Type B pancreatic cell (in vitro differentiated cells): ENCODE data around the gene C1orf35. TPM values are rescaled to one million over a fixed set of nuclear protein-coding genes. Genes with fewer than 3 reads are reported as not detected.

Experiments used
- DNase-seq: peaks from one replicate; pipeline ENCODE4 v3.0.0; 2021; ENCODE audit warnings: mixed read lengths; ENCODE audit not compliant: unreplicated experiment; ENCODE audit errors: extremely low spot score
- H3K27ac Mint-ChIP-seq: 2 replicates; pipeline ENCODE4 v1.8.0; 2021; ENCODE audit warnings: mild to moderate bottlenecking, mixed read lengths
- H3K27me3 Mint-ChIP-seq: 2 replicates; pipeline ENCODE4 v1.8.0; 2021; ENCODE audit warnings: mixed read lengths
- H3K36me3 Mint-ChIP-seq: 2 replicates; pipeline ENCODE4 v1.8.0; 2021; ENCODE audit warnings: mixed read lengths
- H3K4me1 Mint-ChIP-seq: one replicate; pipeline ENCODE4 v1.8.0; 2021; ENCODE audit warnings: mixed read lengths; ENCODE audit not compliant: unreplicated experiment
- H3K4me3 Mint-ChIP-seq: 2 replicates; pipeline ENCODE4 v1.8.0; 2021; ENCODE audit warnings: mild to moderate bottlenecking, mixed read lengths
- H3K9me3 Mint-ChIP-seq: 2 replicates; pipeline ENCODE4 v1.8.0; 2021; ENCODE audit warnings: mixed read lengths
- long read RNA-seq: library from polyadenylated mRNA; unstranded; transcript quantifications from one replicate; pipeline ENCODE4 v2.0.0, GENCODE V29; 2020
- total RNA-seq: library from RNA; stranded (reverse); gene quantifications from 2 replicates; pipeline ENCODE4 v1.2.1, GENCODE V29; 2021; ENCODE audit warnings: low replicate concordance
- TF ChIP-seq, protein P1 (sequence below): fragments of 200-600 bp; sonication (generic); conservative IDR thresholded peaks from 2 replicates; pipeline ENCODE4 v1.5.0; 2021; ENCODE audit warnings: antibody characterized with exemption, mild to moderate bottlenecking

Gene C1orf35
- total RNA-seq = 16.9 and 23.3 TPM in 2 replicates
- long read RNA-seq, partial matches to known transcripts = 1 of 2 reads
- long read RNA-seq, other reads (novel, unspliced or antisense) = 0 of 2 reads

DNA sequence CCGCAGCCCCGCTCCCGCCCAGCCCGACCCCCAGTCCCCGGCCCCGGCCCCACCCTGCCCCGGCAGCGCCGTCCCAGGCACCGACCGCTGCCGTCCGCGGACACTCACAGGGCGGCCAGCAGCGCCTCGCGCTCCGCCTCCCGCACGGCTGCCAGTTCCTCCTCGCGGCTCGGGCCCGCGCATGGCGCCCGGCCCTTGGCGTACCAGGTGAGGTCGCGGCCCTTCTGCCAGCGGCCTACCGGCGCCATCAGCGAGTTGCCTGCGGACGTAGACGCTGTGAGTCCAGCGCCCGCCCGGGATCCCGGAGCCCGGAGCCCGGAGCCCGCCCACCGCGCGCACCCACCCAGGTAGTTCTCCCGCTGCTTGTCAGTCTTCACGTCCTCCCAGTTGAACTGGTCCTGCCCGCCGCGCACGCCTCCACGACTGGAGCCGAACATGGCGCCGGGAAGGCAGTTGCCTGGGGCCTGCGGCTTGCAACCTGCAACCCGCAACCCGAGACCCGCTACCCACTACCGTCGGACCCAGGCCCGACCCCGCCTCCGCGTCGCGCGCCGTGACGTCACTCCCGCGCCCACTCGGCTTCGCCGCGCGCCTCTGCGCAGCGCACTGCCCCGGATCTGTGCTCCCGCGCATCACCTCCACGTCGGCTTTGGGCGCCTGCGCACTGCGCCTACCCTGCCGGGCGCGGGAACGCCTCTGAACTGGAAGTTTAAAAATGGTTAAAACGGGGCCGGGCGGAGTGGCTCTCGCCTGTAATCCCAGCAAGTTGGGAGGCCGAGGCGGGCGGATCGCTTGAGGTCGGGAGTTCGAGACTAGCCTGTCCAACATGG, at the start of gene C1orf35:
Gene C1orf35, minus strand, starts transcription at position 535 of the 830 bp plus-strand sequence. Its CDS starts 98 bp downstream, at position 437.
- peak within 1 kb of the TSS; percentile 94 for H3K4me3 Mint-ChIP-seq
- no peaks in the 10 kb centered on the region for H3K9me3 Mint-ChIP-seq
- peak within 1 kb of the TSS; percentile 90 for H3K27ac Mint-ChIP-seq
- TF ChIP-seq, protein P1, sequence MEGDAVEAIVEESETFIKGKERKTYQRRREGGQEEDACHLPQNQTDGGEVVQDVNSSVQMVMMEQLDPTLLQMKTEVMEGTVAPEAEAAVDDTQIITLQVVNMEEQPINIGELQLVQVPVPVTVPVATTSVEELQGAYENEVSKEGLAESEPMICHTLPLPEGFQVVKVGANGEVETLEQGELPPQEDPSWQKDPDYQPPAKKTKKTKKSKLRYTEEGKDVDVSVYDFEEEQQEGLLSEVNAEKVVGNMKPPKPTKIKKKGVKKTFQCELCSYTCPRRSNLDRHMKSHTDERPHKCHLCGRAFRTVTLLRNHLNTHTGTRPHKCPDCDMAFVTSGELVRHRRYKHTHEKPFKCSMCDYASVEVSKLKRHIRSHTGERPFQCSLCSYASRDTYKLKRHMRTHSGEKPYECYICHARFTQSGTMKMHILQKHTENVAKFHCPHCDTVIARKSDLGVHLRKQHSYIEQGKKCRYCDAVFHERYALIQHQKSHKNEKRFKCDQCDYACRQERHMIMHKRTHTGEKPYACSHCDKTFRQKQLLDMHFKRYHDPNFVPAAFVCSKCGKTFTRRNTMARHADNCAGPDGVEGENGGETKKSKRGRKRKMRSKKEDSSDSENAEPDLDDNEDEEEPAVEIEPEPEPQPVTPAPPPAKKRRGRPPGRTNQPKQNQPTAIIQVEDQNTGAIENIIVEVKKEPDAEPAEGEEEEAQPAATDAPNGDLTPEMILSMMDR = no peak
- H3K4me1 Mint-ChIP-seq = peaks cover 14% of the 10 kb centered on the region
- DNase-seq = peak; percentile 97
- H3K36me3 Mint-ChIP-seq = peaks cover 9% of the 10 kb centered on the region
- no peaks in the 10 kb centered on the region for H3K27me3 Mint-ChIP-seq

DNA sequence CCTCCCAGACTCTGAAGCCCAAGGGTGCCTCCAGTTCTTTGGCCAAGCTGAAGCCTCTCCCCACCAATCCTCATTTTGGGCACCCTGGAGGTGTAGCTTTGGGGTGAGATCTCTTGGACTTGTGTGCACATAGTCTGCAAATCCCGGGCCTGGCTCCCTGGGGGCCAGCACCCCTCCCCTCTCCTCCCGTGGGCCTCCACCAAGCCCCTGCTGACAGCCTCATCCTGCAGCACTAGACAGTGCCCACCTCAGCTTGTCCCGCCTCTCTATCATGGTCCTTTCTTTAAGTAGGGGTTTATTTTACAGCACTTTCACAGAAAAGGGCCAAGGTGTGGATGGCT, 49.8 kb upstream of the C1orf35 start:
- Mint-ChIP-seq H3K27ac (no peak overlapping the region), H3K9me3 (no peaks in the 10 kb centered on the region), H3K4me3 (no peak overlapping the region), H3K27me3 (no peaks in the 10 kb centered on the region), H3K36me3 (no peaks in the 10 kb centered on the region), H3K4me1 (no peaks in the 10 kb centered on the region)
- no peak for DNase-seq
- TF ChIP-seq, protein P1 = no peak

DNA sequence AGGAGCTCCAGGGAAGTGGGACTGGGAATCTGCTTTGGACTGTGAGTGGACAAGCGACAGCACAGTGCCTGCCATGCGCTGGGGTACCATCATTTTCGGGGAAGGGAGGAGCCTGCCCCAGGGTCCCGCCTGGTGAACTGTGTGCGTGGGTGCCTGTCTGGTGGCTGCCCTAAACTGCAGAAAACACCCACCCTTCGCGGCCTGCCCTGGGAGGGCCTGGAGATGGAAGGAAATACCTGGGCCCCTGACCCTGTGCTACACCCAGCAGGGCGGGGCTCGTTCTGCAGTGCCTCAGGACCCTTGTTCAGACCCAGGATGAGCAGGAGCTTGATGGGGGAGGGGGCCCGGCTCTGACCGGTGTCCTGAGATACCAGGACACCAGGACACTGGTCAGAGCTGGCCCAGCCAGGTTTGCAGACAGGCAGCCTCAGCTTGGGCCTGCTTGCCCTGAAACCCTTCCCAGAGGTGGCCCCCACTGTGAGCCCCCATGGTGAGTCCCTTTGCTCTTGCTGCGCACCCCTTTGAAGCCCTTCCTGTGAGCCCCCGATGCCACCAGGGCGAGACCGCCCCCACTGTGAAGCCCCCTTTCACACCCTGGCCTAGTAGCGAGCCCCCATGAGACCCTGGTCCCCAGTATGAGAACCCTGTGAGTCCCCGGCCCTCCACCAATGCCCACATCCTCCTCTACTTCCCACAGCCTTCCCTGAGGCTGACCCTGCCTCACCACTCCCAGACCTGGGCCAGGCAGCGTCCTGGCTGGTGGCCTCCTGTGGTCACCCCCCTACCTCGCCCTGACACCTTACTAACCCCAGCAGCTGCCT, 49.2 kb upstream of the C1orf35 start:
- no peaks in the 10 kb centered on the region for H3K9me3 Mint-ChIP-seq
- H3K27ac Mint-ChIP-seq = no peak overlapping the region
- DNase-seq = no peak
- no peaks in the 10 kb centered on the region for H3K36me3 Mint-ChIP-seq
- no peaks in the 10 kb centered on the region for H3K27me3 Mint-ChIP-seq
- TF ChIP-seq, protein P1 = no peak
- no peak overlapping the region for H3K4me3 Mint-ChIP-seq
- H3K4me1 Mint-ChIP-seq = no peaks in the 10 kb centered on the region

DNA sequence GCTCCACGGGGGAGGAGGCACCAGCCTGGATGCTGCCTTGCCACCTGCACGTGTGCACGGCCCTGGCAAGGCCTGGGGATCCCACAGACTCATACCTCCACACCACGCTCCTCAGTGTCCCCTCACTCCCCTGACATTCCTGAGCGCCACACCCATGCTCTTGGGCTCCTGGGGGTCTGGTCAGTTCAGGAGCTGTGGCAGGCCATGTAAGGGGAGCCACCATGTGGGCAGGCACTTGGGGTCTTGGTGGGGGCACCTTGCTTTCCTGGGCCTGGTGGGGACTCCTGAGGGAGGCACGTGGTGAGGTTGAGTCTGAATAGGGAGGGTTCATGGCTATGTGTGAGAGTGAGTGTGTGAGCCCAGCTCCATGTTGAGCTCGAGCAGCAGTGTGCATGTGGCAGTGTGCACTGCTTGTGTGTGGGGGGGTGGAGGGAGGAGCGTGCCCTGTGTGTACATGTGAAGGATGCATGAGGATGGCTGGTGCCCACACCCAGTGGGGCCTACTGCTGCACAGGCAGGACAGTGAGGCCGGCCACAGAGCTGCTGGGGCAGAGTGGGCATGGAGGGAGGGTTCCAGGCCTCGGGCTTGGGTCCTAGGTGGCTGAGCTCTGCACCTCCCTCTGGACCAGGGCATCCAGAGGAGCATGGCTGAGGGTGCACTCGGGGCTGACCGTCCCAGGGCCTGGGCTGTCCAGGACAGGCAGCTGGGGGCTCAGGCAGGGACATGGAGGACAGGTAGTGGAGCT, 48.2 kb upstream of the C1orf35 start:
- no peak overlapping the region for H3K27ac Mint-ChIP-seq
- no peaks in the 10 kb centered on the region for H3K9me3 Mint-ChIP-seq
- DNase-seq = no peak
- no peaks in the 10 kb centered on the region for H3K4me1 Mint-ChIP-seq
- no peaks in the 10 kb centered on the region for H3K27me3 Mint-ChIP-seq
- TF ChIP-seq, protein P1 = no peak
- no peaks in the 10 kb centered on the region for H3K36me3 Mint-ChIP-seq
- H3K4me3 Mint-ChIP-seq = no peak overlapping the region

DNA sequence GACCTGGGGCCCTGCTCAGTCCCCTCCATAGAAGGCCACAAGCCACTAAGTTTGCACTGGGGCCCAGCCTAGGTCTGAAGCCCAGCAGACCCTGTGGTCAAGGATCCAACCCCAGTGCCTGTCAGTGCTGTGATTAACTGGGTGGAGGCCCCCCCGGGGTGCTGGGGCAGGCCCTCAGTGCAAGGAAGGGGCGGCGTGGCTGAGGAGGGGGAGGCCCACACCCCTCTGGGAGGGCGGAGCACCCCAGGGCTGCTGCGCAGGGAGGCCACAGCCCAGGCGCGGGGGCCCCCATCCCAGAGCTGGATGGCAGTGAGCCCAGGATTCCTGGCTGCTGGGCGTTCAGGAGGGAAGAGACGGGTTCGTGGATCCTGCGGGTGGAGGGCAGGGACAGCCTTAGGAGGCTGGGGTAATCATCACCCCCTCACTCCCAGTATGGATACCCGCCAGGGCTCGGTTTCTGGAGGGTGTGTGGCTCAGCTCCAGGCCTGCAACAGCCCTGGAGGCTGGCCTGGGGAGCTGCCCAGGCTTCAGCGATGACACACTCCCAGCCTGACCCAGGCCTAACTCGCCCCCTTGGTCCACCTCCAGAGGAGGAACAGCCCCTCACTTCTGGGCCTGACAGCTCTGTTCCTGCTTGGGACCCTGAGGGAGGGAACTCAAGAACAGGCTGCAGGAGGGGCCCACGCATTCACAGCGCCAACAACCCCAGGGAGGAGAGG, 47.5 kb upstream of the C1orf35 start:
- no peak for DNase-seq
- TF ChIP-seq, protein P1 = no peak
- H3K4me3 Mint-ChIP-seq = no peak overlapping the region
- H3K27ac Mint-ChIP-seq = no peak overlapping the region
- H3K4me1 Mint-ChIP-seq = no peaks in the 10 kb centered on the region
- no peaks in the 10 kb centered on the region for H3K27me3 Mint-ChIP-seq
- H3K9me3 Mint-ChIP-seq = no peaks in the 10 kb centered on the region
- no peaks in the 10 kb centered on the region for H3K36me3 Mint-ChIP-seq
